Measurements from ENCODE around the gene PARVA. TPM values are rescaled to one million over a fixed set of nuclear protein-coding genes. Genes with fewer than 3 reads are reported as not detected.

PARVA gene
- total RNA-seq, 1 donor from 2014 or later: 106 TPM

DNA sequence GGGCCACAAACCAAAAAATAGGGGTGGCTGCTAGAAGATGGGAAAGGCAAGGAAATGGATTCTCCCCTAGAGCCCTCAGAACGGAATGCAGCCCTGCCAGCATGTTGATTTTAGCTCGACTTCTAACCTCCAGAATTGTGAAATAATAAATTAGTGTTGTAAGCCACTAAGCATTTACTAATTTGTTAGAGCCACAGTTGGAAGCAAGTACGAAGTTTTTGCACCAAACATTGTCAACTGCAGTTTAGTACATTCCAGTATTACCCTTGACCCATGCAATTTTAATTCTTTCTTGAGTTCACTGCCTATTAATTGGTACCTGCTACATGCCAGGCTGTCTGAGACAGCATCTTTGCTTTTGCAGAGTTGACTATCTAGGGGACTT lies 32.2 kb downstream of the PARVA start:
- Histone ChIP-seq H4K20me1 (ENCODE audit: insufficient read depth, low read length) (peaks cover 21% of the 10 kb centered on the region), H3K27ac (ENCODE audit: low read depth, low read length) (no peak overlapping the region), H2AFZ (ENCODE audit: low read depth, low read length) (no peak overlapping the region), H3K79me2 (ENCODE audit: insufficient read depth, low read length) (peaks cover 92% of the 10 kb centered on the region), H3K4me2 (ENCODE audit: low read length) (no peak overlapping the region), H3K27me3 (ENCODE audit: insufficient read depth, low read length) (no peaks in the 10 kb centered on the region), H3K4me1 (ENCODE audit: insufficient read depth, low read length) (peaks cover 47% of the 10 kb centered on the region), H3K36me3 (ENCODE audit: insufficient read depth, low read length) (no peaks in the 10 kb centered on the region), H3K9me3 (ENCODE audit: insufficient read depth, low read depth, low read length) (no peaks in the 10 kb centered on the region), H3K4me3 (ENCODE audit: insufficient read depth, low read depth, low read length) (no peak overlapping the region), H3K9ac (ENCODE audit: low read length) (no peak overlapping the region)
- Mint-ChIP-seq H3K27ac (ENCODE audit: unreplicated experiment) (no peak overlapping the region), H3K36me3 (ENCODE audit: low read depth, unreplicated experiment) (peaks cover 7% of the 10 kb centered on the region), H3K27me3 (ENCODE audit: low read depth, unreplicated experiment) (no peaks in the 10 kb centered on the region), H3K9me3 (ENCODE audit: unreplicated experiment) (no peaks in the 10 kb centered on the region), H3K4me3 (ENCODE audit: unreplicated experiment) (no peak overlapping the region), H3K4me1 (ENCODE audit: low read depth, unreplicated experiment) (peaks cover 56% of the 10 kb centered on the region)
- TF ChIP-seq EZH2 (IDR thresholded peaks at IDR 0.05; ENCODE audit: insufficient read depth, low read length): no peak
- TF ChIP-seq, protein P1, sequence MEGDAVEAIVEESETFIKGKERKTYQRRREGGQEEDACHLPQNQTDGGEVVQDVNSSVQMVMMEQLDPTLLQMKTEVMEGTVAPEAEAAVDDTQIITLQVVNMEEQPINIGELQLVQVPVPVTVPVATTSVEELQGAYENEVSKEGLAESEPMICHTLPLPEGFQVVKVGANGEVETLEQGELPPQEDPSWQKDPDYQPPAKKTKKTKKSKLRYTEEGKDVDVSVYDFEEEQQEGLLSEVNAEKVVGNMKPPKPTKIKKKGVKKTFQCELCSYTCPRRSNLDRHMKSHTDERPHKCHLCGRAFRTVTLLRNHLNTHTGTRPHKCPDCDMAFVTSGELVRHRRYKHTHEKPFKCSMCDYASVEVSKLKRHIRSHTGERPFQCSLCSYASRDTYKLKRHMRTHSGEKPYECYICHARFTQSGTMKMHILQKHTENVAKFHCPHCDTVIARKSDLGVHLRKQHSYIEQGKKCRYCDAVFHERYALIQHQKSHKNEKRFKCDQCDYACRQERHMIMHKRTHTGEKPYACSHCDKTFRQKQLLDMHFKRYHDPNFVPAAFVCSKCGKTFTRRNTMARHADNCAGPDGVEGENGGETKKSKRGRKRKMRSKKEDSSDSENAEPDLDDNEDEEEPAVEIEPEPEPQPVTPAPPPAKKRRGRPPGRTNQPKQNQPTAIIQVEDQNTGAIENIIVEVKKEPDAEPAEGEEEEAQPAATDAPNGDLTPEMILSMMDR (IDR thresholded peaks at IDR 0.05; ENCODE audit: insufficient read depth, low read depth, low read length): no peak
- DNase-seq (ENCODE audit: low read depth) (no peak), FAIRE-seq (no peak)

DNA sequence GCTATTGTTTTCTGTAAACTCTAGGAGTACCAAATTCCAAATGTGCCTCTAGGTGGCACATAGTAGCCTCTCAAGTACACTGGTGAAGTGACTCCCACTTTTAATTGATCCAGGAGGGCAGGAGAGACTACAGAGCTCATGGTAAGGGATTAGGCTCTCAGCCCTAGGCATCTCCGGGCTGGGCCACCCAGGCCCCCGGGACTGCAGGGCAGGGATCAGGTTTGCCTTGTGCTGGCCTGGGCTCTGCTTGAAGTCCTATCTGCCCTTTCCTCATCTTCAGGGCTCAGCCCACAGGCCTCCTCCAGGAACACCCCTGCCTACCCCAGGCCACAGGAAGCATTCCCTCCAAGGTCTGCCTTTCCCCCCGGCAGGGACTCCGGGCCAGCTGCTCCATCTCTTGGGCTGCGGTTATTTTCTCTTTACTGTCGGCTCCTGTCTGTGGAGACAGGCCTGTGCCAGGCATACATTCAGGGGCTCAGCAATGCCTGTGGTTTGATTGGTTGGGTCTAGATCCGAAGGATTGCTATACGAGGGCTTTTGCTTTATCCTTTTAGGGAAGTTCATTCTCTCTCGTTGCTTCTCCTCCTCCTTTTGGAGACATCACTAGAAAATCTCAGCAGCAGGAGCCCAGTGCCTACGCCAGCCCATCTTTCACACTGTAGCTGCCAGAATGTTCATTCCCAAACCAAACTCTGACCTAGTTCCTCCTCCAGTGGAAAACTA lies 32.8 kb downstream of the PARVA start:
- Mint-ChIP-seq H3K9me3 (ENCODE audit: unreplicated experiment) (no peaks in the 10 kb centered on the region), H3K4me1 (ENCODE audit: low read depth, unreplicated experiment) (peaks cover 60% of the 10 kb centered on the region), H3K27me3 (ENCODE audit: low read depth, unreplicated experiment) (no peaks in the 10 kb centered on the region), H3K27ac (ENCODE audit: unreplicated experiment) (peak overlapping the region; percentile 73), H3K36me3 (ENCODE audit: low read depth, unreplicated experiment) (peaks cover 7% of the 10 kb centered on the region), H3K4me3 (ENCODE audit: unreplicated experiment) (no peak overlapping the region)
- FAIRE-seq (no peak), DNase-seq (ENCODE audit: low read depth) (peak; percentile 62)
- Histone ChIP-seq H3K4me2 (ENCODE audit: low read length) (peak overlapping the region; percentile 38), H3K4me1 (ENCODE audit: insufficient read depth, low read length) (peaks cover 46% of the 10 kb centered on the region), H3K9ac (ENCODE audit: low read length) (no peak overlapping the region), H3K27ac (ENCODE audit: low read depth, low read length) (no peak overlapping the region), H3K79me2 (ENCODE audit: insufficient read depth, low read length) (peaks cover 92% of the 10 kb centered on the region), H3K4me3 (ENCODE audit: insufficient read depth, low read depth, low read length) (no peak overlapping the region), H3K27me3 (ENCODE audit: insufficient read depth, low read length) (no peaks in the 10 kb centered on the region), H3K36me3 (ENCODE audit: insufficient read depth, low read length) (no peaks in the 10 kb centered on the region), H4K20me1 (ENCODE audit: insufficient read depth, low read length) (peaks cover 23% of the 10 kb centered on the region), H3K9me3 (ENCODE audit: insufficient read depth, low read depth, low read length) (no peaks in the 10 kb centered on the region), H2AFZ (ENCODE audit: low read depth, low read length) (no peak overlapping the region)
- TF ChIP-seq, protein P1 (IDR thresholded peaks at IDR 0.05; ENCODE audit: insufficient read depth, low read depth, low read length): no peak
- TF ChIP-seq EZH2 (IDR thresholded peaks at IDR 0.05; ENCODE audit: insufficient read depth, low read length): no peak

DNA sequence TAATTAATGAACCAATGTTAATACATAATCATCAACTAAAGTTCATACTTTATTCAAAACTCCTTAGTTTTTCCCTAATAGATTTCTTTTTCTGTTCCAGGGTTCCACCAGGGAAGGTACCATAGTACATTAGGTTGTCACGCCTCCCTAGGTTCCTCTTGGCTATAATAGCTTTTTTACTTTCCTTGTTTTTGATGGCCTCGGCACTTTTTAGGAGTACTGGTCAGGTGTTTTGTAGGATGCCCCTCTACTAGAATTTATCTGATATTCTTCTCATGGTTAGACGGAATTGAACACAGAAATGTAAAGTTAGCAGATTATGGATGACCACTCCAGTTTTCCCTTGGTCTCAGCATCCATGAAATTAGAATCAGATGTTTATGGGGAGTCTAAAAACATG lies 34.0 kb downstream of the PARVA start:
- H3K9me3 ChIP-seq (ENCODE audit: insufficient read depth, low read depth, low read length): no peaks in the 10 kb centered on the region
- peak overlapping the region; percentile 95 for H3K27ac Mint-ChIP-seq (ENCODE audit: unreplicated experiment)
- no peaks in the 10 kb centered on the region for H3K36me3 ChIP-seq (ENCODE audit: insufficient read depth, low read length)
- no peaks in the 10 kb centered on the region for H3K27me3 ChIP-seq (ENCODE audit: insufficient read depth, low read length)
- H3K36me3 Mint-ChIP-seq (ENCODE audit: low read depth, unreplicated experiment): peaks cover 7% of the 10 kb centered on the region
- no peaks in the 10 kb centered on the region for H3K27me3 Mint-ChIP-seq (ENCODE audit: low read depth, unreplicated experiment)
- peaks cover 61% of the 10 kb centered on the region for H3K4me1 Mint-ChIP-seq (ENCODE audit: low read depth, unreplicated experiment)
- TF ChIP-seq EZH2 (IDR thresholded peaks at IDR 0.05; ENCODE audit: insufficient read depth, low read length): no peak
- TF ChIP-seq, protein P1 (IDR thresholded peaks at IDR 0.05; ENCODE audit: insufficient read depth, low read depth, low read length): no peak
- H3K4me1 ChIP-seq (ENCODE audit: insufficient read depth, low read length): peaks cover 46% of the 10 kb centered on the region
- H3K27ac ChIP-seq (ENCODE audit: low read depth, low read length): peak overlapping the region; percentile 91
- H3K79me2 ChIP-seq (ENCODE audit: insufficient read depth, low read length): peaks cover 92% of the 10 kb centered on the region
- no peak for DNase-seq (ENCODE audit: low read depth)
- H2AFZ ChIP-seq (ENCODE audit: low read depth, low read length): no peak overlapping the region
- peak overlapping the region; percentile 75 for H3K4me2 ChIP-seq (ENCODE audit: low read length)
- no peak overlapping the region for H3K9ac ChIP-seq (ENCODE audit: low read length)
- FAIRE-seq: no peak
- H3K4me3 ChIP-seq (ENCODE audit: insufficient read depth, low read depth, low read length): no peak overlapping the region
- H3K9me3 Mint-ChIP-seq (ENCODE audit: unreplicated experiment): no peaks in the 10 kb centered on the region
- H3K4me3 Mint-ChIP-seq (ENCODE audit: unreplicated experiment): peak overlapping the region; percentile 15
- H4K20me1 ChIP-seq (ENCODE audit: insufficient read depth, low read length): peaks cover 25% of the 10 kb centered on the region

Data from astrocyte (in vitro differentiated cells and primary cell).